EL (cell line): ENCODE data around the gene COQ8B.

ENCODE experiments used
- DNase-seq: peaks from one replicate; pipeline ENCODE4 v3.0.0-alpha.2; 2016

The COQ8B gene

GRCh38 chr19:40717325-40717879, 716 bp upstream of the COQ8B start:
- peak; percentile 23 for DNase-seq

- DNase-seq: peak; percentile 92
Observed at GRCh38 chr19:40716031-40716481, 630 bp downstream of the COQ8B start.

GRCh38 chr19:40714441-40715299, 2.0 kb downstream of the COQ8B start:
- peak; percentile 91 for DNase-seq

GRCh38 chr19:40713939-40714338, 2.7 kb downstream of the COQ8B start:
- no peak for DNase-seq

GRCh38 chr19:40709817-40710216, 6.9 kb downstream of the COQ8B start:
- DNase-seq: no peak

- no peak for DNase-seq
Observed at GRCh38 chr19:40707615-40708014, 9.1 kb downstream of the COQ8B start.

GRCh38 chr19:40705950-40706619, 10.6 kb downstream of the COQ8B start:
- DNase-seq: no peak

GRCh38 chr19:40705362-40705651, 11.4 kb downstream of the COQ8B start:
- DNase-seq: no peak

GRCh38 chr19:40704491-40705361, 12.0 kb downstream of the COQ8B start:
- DNase-seq: no peak

- DNase-seq: no peak
Observed at GRCh38 chr19:40703029-40703755, 13.5 kb downstream of the COQ8B start.

GRCh38 chr19:40702337-40703012, 14.2 kb downstream of the COQ8B start:
- DNase-seq: no peak

- no peak for DNase-seq
Observed at GRCh38 chr19:40701758-40702157, 14.9 kb downstream of the COQ8B start.

GRCh38 chr19:40700083-40700482, 16.6 kb downstream of the COQ8B start:
- no peak for DNase-seq

- no peak for DNase-seq
Observed at GRCh38 chr19:40697007-40697406, 19.7 kb downstream of the COQ8B start.

- no peak for DNase-seq
Observed at GRCh38 chr19:40695881-40696280, 20.8 kb downstream of the COQ8B start.

- DNase-seq: no peak
Observed at GRCh38 chr19:40693896-40694295, 22.8 kb downstream of the COQ8B start.

- no peak for DNase-seq
Observed at GRCh38 chr19:40693150-40693788, 23.4 kb downstream of the COQ8B start.

GRCh38 chr19:40692212-40692551, 24.5 kb downstream of the COQ8B start:
- DNase-seq: no peak

GRCh38 chr19:40691421-40692211, 25.1 kb downstream of the COQ8B start:
- DNase-seq: no peak

- peak; percentile 89 for DNase-seq
Observed at GRCh38 chr19:40690693-40691420, 25.8 kb downstream of the COQ8B start.
